Stimulated activated naive B cell treated with anti-CD40 and anti-IgM and Interleukin-4, amounts not matched to agents 10 μg/mL and 1 μg/mL and 100 μg/mL, for 72 hours (primary cell): ENCODE data around the gene LAMA2.

Experiments
- ATAC-seq, 2 donors: fragments of 150-1000 bp; cut with Tn5 transposase; replicated peaks; 2 replicates each; pipeline ENCODE4 v1.10.0; 2021; ENCODE audit warnings: moderate library complexity in 1 of 2
- DNase-seq: peaks from one replicate; pipeline ENCODE4 v3.0.0; 2021
- H3K27ac Mint-ChIP-seq: one replicate; pipeline ENCODE4 v1.8.0; 2022; ENCODE audit warnings: mild to moderate bottlenecking, mixed read lengths
- H3K27me3 Mint-ChIP-seq, 2 donors: one replicate each; pipeline ENCODE4 v1.8.0; 2022; ENCODE audit warnings: mixed read lengths in 2 of 2
- H3K36me3 Mint-ChIP-seq, 2 donors: one replicate each; pipeline ENCODE4 v1.8.0; 2022; ENCODE audit warnings: mixed read lengths in 2 of 2, mild to moderate bottlenecking in 1 of 2
- H3K4me1 Mint-ChIP-seq, 2 donors: one replicate each; pipeline ENCODE4 v1.8.0; 2022; ENCODE audit warnings: mixed read lengths in 2 of 2, mild to moderate bottlenecking in 1 of 2
- H3K4me3 Mint-ChIP-seq, 2 donors: one replicate each; pipeline ENCODE4 v1.8.0; 2022; ENCODE audit warnings: mild to moderate bottlenecking in 2 of 2, mixed read lengths in 2 of 2, moderate library complexity in 1 of 2
- H3K9me3 Mint-ChIP-seq, 2 donors: one replicate each; pipeline ENCODE4 v1.8.0; 2022; ENCODE audit warnings: mixed read lengths in 2 of 2, mild to moderate bottlenecking in 1 of 2

LAMA2 gene

DNA sequence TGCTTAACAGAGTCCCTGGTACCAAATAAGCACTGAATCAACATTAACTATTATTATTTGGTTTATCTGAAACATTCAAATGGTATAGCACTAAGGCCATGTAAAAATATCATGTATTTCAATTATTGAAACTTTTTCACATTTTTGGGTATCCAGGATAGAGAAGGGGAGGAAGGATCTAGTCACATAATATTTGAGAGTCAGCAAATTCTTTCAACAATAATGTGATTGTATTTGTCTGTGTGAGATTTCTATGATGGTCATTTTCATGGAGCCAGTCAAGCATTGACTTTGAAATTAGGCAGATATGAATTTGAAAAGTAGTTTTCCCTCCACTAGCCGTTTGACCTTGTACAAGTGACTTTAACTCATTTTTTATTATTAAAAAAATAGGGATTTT lies 67.9 kb downstream of the LAMA2 start:
- Mint-ChIP-seq H3K27ac (no peak overlapping the region), H3K9me3 (peaks cover 0 to 1% of the 10 kb centered on the region in 2 donors), H3K4me1 (no peaks in the 10 kb centered on the region), H3K36me3 (no peaks in the 10 kb centered on the region), H3K4me3 (no peak overlapping the region), H3K27me3 (no peaks in the 10 kb centered on the region)
- DNase-seq (no peak), ATAC-seq (no peak)

GRCh38 chr6:128952902-128953301 lies 70.0 kb downstream of the LAMA2 start:
- Mint-ChIP-seq H3K4me3 (no peak overlapping the region), H3K36me3 (no peaks in the 10 kb centered on the region), H3K9me3 (no peaks in the 10 kb centered on the region), H3K27me3 (no peaks in the 10 kb centered on the region), H3K4me1 (no peaks in the 10 kb centered on the region), H3K27ac (no peak overlapping the region)
- DNase-seq = no peak
- ATAC-seq = no peak

GRCh38 chr6:128954308-128955043 lies 71.5 kb downstream of the LAMA2 start:
- ATAC-seq (no peak), DNase-seq (no peak)
- Mint-ChIP-seq H3K27ac (no peak overlapping the region), H3K27me3 (no peaks in the 10 kb centered on the region), H3K9me3 (no peaks in the 10 kb centered on the region), H3K4me1 (no peaks in the 10 kb centered on the region), H3K36me3 (no peaks in the 10 kb centered on the region), H3K4me3 (no peak overlapping the region)

GRCh38 chr6:128963561-128963960 lies 80.6 kb downstream of the LAMA2 start:
- H3K27ac Mint-ChIP-seq = no peak overlapping the region
- no peaks in the 10 kb centered on the region for H3K4me1 Mint-ChIP-seq
- ATAC-seq = no peak
- no peaks in the 10 kb centered on the region for H3K27me3 Mint-ChIP-seq
- H3K4me3 Mint-ChIP-seq = no peak overlapping the region
- no peaks in the 10 kb centered on the region for H3K9me3 Mint-ChIP-seq
- DNase-seq = no peak
- no peaks in the 10 kb centered on the region for H3K36me3 Mint-ChIP-seq

- Mint-ChIP-seq H3K4me1 (no peaks in the 10 kb centered on the region), H3K9me3 (no peaks in the 10 kb centered on the region), H3K4me3 (no peak overlapping the region), H3K36me3 (no peaks in the 10 kb centered on the region), H3K27ac (no peak overlapping the region), H3K27me3 (no peaks in the 10 kb centered on the region)
- DNase-seq (no peak), ATAC-seq (no peak)
Measured at GRCh38 chr6:128964233-128964755, 81.4 kb downstream of the LAMA2 start.

DNA sequence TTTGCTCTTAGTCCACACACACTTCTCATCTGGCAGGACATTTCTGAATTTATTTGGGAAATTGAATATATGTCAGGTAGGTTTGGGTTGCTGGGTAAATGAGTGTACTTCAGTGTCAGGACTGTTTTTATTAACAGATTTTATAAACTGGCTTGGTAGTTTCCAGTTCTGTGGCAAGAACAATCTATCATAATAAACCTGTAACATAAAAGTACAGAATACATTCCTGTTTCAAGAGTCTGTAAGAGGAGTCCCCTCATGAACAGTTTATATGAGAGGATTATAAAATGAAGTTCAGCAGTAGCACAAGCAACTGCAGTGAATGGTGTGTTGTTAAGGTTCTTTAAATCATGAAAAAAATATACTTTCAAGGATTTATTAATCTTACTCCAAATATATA lies 81.8 kb downstream of the LAMA2 start:
- Mint-ChIP-seq H3K4me3 (no peak overlapping the region), H3K36me3 (no peaks in the 10 kb centered on the region), H3K9me3 (no peaks in the 10 kb centered on the region), H3K27ac (no peak overlapping the region), H3K4me1 (no peaks in the 10 kb centered on the region), H3K27me3 (no peaks in the 10 kb centered on the region)
- ATAC-seq = no peak
- DNase-seq = no peak

GRCh38 chr6:128966934-128967333 lies 84.0 kb downstream of the LAMA2 start:
- no peak for DNase-seq
- H3K36me3 Mint-ChIP-seq = no peaks in the 10 kb centered on the region

DNA sequence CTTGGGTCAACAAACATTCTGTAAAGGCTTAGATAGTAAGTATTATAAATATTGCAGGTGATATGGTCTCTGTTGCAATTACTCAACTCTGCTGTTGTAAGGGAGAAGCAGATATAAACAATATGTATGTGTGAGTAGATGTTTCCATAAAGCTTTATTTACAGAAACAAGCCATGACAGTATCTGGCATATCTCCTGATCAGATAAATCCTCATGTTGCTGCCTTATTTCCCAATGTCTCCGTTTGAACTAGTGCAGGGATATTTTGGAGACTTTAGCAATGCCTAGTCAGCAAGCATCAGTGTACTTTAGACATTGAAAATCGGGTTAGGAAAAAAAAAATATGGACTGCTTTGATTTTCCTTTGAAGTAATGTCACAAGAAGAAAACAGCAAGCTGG lies 96.1 kb downstream of the LAMA2 start:
- no peak overlapping the region for H3K27ac Mint-ChIP-seq
- ATAC-seq (no peak), DNase-seq (no peak)
- peaks cover 0 to 2% of the 10 kb centered on the region in 2 donors for H3K9me3 Mint-ChIP-seq
- no peaks in the 10 kb centered on the region for H3K27me3 Mint-ChIP-seq
- H3K36me3 Mint-ChIP-seq = no peaks in the 10 kb centered on the region
- no peak overlapping the region for H3K4me3 Mint-ChIP-seq
- H3K4me1 Mint-ChIP-seq = no peaks in the 10 kb centered on the region

More at GRCh38 chr6:128966934-128967333, 84.0 kb downstream of the LAMA2 start:
- H3K9me3 Mint-ChIP-seq = no peaks in the 10 kb centered on the region
- no peak for ATAC-seq
- H3K27me3 Mint-ChIP-seq = no peaks in the 10 kb centered on the region
- H3K27ac Mint-ChIP-seq = no peak overlapping the region
- H3K4me1 Mint-ChIP-seq = no peaks in the 10 kb centered on the region
- H3K4me3 Mint-ChIP-seq = no peak overlapping the region

DNA sequence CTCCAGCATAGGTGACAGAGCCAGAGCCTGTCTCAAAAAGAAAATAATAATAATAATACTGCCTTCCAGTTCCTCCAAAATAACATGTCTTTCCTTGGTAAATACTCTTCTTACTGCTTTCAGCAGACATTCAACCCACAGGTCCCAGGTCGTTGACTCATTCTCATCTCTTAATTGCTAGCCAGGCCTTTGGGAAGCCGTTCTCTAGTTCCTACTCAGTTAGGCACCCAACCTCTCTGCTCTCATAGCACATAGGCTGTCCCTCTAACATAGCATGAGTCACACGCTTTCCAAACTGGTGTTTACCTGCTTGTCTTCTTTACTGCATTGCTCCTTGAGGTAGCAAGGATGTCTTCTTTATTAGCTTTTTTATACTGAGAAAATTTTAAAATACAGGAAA lies 98.8 kb downstream of the LAMA2 start:
- ATAC-seq (no peak), DNase-seq (no peak)
- Mint-ChIP-seq H3K4me1 (no peaks in the 10 kb centered on the region), H3K9me3 (peaks cover 0 to 2% of the 10 kb centered on the region in 2 donors), H3K4me3 (no peak overlapping the region), H3K36me3 (no peaks in the 10 kb centered on the region), H3K27ac (no peak overlapping the region), H3K27me3 (no peaks in the 10 kb centered on the region)

DNA sequence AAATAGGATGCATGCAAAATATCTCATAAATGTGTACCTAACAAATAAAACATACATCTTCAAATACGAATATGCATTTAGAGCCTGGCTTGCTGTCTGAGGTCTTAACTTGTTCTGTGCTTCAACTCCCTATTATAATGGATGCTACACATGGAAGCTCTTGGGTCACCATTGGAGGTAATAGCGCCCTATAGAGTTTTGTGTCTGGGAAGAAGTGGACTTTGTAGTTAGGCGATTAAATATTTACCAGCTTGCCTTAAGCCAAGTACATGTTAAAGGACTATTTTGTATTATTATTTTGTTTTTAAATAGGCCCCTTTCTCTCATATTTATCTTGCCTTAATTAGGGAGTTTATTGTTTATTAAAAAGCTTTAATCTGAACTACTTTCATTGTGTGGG lies 107.4 kb downstream of the LAMA2 start:
- no peaks in the 10 kb centered on the region for H3K4me1 Mint-ChIP-seq
- H3K36me3 Mint-ChIP-seq = no peaks in the 10 kb centered on the region
- no peak overlapping the region for H3K27ac Mint-ChIP-seq
- H3K27me3 Mint-ChIP-seq = no peaks in the 10 kb centered on the region
- ATAC-seq = no peak
- no peak overlapping the region for H3K4me3 Mint-ChIP-seq
- DNase-seq = no peak
- no peaks in the 10 kb centered on the region for H3K9me3 Mint-ChIP-seq

DNA sequence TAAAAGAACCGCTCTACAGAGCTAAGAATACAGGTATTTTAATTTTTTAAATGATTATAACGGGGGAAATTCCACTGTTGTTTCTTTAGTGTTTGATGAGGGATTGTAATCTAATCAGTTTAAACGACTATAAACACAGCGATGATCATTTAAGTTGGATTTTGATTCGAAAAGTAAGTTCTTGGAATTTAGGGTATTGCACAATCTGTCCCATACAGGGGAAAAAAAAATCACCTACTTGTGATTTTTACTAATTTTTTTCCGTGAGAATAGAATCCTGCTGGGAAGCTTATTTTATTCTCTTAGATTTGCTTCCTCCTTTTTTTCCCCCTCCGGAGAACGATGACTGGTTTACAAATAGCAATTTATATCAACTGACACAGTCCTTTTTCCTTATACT lies 108.0 kb downstream of the LAMA2 start:
- no peak for ATAC-seq
- H3K4me1 Mint-ChIP-seq = no peaks in the 10 kb centered on the region
- no peak overlapping the region for H3K4me3 Mint-ChIP-seq
- no peak for DNase-seq
- peaks cover 1% of the 10 kb centered on the region in 2 donors for H3K9me3 Mint-ChIP-seq
- H3K36me3 Mint-ChIP-seq = no peaks in the 10 kb centered on the region
- no peaks in the 10 kb centered on the region for H3K27me3 Mint-ChIP-seq
- H3K27ac Mint-ChIP-seq = no peak overlapping the region

DNA sequence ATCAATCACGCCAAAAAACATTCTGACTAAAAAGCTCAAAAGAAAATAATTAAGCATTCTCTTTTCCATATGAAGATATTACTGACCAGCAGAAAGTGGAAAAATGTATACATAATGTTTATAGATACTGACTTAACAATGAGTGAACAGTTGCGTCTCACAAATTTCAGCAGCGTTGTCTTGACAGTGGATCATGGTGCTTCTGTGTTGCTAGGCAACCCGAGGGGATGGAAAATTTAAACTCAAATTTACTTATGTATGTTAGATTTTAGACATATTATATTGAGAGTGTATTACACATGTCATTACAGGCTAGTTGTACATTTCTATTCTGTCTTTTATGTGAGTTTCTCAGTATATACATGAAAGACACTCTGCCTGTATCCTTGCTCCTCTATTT lies 110.2 kb downstream of the LAMA2 start:
- DNase-seq (no peak), ATAC-seq (no peak)
- Mint-ChIP-seq H3K27ac (no peak overlapping the region), H3K4me1 (no peaks in the 10 kb centered on the region), H3K9me3 (peaks cover 10 to 14% of the 10 kb centered on the region in 2 donors), H3K4me3 (no peak overlapping the region), H3K36me3 (peaks cover 0 to 4% of the 10 kb centered on the region in 2 donors), H3K27me3 (no peaks in the 10 kb centered on the region)

- ATAC-seq (no peak), DNase-seq (no peak)
- Mint-ChIP-seq H3K4me3 (no peak overlapping the region), H3K9me3 (peaks cover 10 to 14% of the 10 kb centered on the region in 2 donors), H3K36me3 (peaks cover 0 to 4% of the 10 kb centered on the region in 2 donors), H3K27me3 (no peaks in the 10 kb centered on the region), H3K4me1 (no peaks in the 10 kb centered on the region), H3K27ac (no peak overlapping the region)
Measured at GRCh38 chr6:128997880-128998279, 114.9 kb downstream of the LAMA2 start.

DNA sequence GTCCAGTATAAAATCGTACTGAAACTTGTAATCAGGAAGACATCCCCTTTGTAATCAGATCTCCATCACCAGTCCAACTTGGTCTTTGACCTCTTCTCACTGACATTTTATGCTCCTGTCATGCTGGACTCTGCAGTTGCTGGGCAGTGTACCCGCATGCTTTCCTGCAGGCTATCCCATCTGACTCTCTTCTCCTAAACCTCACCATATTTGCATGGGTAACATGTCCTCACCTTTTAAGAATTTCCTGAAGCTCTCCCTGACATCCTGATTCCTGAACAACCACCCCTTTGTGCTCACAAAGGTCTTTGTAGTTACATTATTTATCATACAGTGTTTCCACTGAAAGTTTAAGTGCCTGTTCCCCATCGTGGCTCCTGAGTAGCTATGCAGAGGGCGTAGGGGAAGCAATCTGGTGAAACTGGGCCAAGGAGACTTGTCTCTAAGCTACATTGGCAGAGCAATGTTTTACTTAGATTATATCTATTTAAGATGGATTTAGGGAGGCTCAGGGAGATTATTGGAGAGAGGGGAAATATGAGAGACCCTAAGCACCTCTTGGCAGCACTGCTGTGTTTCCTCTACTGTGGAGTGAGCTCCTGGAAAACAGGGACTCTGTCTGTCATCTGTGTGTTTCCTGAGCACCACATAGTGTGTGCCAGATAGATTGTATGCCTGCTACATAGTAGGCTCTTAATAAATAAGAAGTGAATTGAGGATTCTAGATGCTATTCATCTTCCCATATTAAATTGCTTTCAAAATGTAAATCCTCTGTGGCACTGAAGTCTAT lies 124.0 kb downstream of the LAMA2 start:
- Mint-ChIP-seq H3K4me3 (no peak overlapping the region), H3K9me3 (no peaks in the 10 kb centered on the region), H3K36me3 (no peaks in the 10 kb centered on the region), H3K4me1 (no peaks in the 10 kb centered on the region), H3K27ac (no peak overlapping the region), H3K27me3 (no peaks in the 10 kb centered on the region)
- no peak for DNase-seq
- ATAC-seq = no peak
